ENCODE measurements around the gene CYP2F1.
"Not testable (repeated sequence)": the region's sequence is repeated elsewhere in the genome, so short reads cannot be mapped to it uniquely, and the experiment has no call there.

The CYP2F1 gene

DNA sequence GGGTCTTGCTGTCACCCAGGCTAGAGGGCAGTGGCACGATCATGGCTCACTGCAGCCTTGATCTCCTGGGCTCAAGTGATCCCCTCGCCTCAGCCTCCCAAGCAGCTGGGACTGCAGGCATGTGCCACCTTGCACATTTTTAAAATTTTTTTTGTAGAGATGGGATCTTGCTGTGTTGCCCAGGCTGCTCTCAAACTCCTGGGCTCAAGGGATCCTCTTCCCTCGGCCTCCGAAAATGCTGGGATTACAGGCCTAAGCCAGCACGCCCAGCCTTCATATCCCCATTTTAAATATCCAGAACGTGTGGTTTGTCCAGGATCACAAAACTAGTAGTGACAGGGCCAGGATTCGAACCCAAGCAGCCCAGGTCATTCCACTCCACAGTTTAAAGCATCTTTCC is 13.1 kb downstream of the CYP2F1 start:
- not testable (repeated sequence) for DNase-seq

DNA sequence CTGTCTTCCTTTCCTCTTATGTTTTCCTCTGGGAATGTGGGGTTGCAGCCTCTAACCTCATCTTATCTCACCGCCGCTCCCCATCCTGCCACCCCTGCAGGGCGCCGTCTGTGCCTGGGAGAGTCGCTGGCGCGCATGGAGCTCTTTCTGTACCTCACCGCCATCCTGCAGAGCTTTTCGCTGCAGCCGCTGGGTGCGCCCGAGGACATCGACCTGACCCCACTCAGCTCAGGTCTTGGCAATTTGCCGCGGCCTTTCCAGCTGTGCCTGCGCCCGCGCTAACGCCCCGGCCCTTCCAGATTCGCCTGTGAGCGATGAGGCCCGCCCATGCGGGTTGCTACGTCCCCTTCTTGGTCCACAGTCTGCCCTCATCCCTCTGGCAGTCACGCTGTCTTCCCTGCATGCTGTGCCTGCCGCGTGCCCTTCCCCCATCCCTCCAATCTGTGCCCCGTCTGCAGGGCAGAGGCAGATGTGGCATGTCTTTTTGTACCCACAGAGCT is 13.6 kb downstream of the CYP2F1 start:
- peak; percentile 86 for DNase-seq

DNA sequence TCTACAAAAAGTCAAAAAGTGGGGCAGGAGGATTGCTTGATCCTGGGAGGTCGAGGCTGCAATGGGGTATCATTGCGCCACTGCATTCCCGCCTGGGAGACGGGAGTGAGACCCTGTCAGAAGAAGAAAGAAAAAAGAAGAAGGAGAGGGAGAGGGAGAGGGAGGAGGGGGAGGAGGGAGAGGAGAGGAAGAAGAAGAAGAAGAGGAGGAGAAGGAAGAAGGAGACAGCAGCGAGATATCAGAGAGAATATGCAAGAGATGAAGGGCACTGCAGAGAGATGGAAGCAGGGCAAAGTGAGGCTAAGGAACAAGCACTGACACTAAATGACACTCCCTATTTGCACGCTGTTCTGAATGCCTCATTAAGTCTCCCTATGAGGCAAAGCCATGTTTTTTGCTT is 14.5 kb downstream of the CYP2F1 start:
- DNase-seq = no peak

DNA sequence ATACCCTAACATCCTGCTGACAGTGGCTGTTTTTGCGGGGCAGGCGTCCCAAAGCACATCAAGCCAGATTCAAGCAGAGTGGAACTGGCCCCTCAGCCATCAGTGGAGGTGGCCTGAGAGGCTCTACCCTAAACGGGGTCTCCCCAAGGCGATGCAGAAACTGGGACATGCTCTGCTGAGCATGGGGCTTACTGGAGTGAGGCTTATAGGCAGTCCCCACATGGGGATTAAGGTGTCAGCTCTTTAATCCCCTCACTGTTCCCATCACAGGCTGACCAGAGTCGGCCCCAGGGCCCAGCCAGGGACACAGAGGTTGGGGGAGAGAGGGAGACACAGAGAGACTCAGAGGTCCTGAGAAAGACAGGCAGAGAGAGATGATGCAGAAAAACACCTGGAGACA is 17.0 kb downstream of the CYP2F1 start:
- no peak for DNase-seq

DNA sequence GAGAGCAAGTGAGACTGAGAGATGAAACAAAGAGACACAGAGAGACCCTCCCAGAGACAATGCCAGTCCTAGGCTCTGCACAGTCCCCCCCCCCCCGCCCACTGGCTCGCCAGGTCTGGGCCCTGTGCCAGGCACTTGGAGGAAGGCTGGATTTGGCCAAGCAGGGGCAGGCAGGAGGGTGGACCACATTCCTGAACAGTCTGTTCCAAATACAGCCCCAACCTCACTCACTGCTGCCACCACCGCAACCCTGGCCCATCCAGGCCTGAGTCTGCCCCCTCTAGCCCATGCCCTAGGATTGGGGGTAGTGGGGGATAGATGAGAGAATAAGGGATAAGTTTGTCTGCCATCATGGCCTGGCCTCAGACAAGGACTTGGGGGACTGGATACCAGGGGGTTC is 19.0 kb downstream of the CYP2F1 start:
- DNase-seq = no peak

DNA sequence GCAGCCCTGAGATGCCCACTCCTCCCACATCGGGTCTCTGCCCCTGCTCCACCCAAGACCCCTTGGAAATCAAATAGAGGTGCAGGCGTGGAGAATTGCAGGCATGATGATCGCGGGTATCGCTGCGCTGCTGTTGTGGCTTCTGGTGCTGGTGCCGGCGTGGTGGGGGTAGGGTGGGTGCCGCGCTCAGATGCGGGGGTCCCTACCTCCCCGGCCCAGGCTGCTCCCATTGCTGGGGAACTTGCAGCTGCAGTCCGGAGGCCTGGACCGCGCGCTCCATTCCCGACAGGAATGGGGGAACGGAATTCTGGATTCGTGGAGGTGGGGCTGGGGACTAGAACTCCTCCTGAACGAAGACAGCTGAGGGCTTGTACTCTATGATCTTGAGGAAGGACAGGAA is 20.4 kb downstream of the CYP2F1 start:
- no peak for DNase-seq

DNA sequence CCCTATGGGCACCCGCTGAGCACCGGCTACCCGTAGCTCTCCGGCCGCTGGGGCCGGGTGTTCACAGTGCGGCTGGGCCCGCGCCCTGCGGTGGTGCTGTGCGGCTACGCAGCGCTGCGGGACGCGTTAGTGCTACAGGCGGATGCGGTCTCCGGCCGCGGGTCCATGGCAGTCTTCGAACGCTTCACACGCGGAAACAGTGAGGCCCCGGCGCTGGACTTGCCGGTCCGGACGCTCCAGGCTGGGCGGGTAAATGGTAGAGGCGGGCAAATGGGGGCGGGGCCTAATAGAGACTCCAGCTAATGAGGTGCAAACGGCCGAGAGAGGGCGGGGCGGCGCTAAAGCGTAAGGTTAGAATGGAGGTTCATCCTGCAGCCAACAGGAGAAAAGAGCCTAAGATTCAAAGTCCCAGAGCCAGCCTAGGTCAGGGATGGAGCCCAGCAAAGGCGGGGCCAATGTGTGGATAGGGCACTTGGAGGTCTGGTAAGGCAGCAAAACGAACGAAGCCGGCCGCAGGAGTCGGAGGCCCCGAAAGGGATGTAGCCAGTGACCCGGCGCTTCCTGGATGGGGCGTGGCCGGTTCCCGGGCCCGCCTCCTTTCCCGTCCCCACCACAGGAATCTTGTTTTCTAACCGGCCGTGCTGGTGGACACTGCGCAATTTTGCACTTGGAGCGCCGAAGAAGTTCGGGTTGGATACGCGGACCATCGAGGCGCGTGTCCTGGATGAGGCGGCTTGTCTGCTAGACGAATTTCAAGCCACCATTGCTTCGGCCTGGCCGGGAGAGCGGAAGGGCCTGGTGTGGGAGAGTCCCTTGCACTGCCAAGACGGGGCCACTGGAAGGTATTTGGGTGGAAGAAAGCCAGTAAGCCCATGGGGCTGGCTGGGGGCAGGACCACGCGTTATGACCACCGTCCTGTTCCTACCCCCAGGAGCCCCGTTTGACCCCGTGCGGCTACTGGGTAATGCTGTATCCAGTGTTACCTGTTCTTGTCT is 21.5 kb downstream of the CYP2F1 start:
- peak; percentile 77 for DNase-seq

DNA sequence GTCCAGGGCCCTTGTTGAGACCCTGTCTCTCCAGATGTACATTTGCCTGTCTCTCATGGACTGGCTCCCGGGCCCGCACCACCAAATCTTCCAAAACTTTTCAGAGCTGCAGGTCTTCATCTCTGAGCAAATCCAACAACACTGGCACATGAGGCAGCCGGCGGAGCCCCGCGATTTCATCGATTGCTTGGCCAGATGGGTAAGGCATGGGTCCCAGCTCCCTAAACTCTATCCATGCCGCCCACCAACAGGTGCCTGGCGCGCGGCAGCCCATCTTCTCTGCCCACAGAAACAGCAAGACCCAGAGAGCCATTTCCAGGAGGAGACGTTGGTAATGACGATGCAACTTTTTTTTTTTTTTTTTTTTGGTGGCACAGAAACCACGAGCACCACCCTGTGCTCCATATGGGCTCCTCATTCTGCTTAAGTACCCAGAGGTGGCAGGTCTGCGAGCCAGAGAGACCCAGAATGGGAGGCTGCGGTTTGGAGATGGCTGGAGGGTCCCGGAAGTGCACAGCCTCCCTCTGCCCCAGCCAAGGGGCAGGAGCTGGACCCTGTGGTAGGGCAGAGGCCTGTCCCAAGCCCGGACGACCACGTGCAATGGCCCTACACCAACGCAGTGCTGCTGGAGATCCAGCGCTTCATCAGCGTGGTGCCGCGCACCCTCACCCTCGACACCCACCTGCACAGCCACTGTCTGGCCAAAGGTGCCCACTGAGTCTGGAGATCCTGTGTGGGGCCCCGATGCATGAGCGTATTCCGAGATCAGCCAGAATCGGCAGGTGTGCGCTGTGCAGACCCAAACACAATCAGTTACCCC is 22.6 kb downstream of the CYP2F1 start:
- DNase-seq = no peak

DNA sequence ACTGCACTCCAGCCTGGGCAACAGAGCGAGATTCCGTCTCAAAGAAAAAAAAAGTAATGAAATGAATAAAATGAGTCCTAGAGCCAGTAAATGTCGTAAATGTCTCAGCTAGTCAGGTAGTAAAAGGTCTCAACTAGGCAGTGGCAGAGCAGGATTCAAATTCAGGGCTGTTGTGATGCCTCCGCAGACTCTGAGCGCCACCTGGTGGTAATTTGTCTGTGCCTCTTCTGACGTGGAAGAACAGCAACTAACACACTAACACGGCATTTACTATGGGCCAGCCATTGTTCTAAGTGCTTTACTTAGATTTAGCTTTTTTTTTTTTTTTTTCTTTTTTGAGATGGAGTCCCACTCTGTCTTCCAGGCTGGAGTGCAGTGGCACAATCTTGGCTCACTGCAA is 30.2 kb downstream of the CYP2F1 start:
- peak; percentile 92 for DNase-seq

DNA sequence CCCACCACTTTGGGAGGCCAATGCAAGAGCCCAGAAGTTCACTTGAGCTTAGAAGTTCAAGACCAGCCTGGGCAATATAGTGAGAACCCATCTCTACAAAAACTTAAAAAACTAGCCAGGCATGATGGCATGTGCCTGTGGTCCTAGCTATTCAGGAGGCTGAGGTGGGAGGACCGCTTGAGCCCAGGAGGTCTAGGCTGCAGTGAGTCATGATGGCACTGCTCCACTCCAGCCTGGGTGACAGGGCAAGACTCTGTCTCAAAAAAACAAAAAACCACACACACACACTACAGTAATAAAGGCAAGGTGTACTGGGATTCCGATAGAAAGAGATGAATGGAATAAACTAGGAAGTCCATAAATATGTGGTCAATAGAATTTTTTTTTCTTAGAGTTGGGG is 35.6 kb downstream of the CYP2F1 start:
- DNase-seq = no peak

DNA sequence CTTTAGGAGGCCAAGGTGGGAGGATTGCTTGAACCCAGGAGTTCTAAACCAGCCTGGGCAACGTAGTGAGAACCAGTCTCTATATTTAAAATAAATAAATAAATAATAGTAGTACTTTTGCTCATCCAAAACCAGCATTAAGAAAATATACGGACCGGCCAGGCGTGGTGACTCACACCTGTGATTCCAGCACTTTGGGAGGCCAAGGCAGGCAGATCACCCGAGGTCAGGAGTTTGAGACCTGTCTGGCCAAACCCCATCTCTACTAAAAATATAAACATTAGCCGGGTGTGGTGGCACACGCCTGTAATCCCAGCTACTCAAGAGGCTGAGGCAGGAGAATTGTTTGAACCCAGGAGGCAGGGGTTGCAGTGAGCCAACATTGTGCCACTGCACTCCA is 36.8 kb downstream of the CYP2F1 start:
- not testable (repeated sequence) for DNase-seq

DNA sequence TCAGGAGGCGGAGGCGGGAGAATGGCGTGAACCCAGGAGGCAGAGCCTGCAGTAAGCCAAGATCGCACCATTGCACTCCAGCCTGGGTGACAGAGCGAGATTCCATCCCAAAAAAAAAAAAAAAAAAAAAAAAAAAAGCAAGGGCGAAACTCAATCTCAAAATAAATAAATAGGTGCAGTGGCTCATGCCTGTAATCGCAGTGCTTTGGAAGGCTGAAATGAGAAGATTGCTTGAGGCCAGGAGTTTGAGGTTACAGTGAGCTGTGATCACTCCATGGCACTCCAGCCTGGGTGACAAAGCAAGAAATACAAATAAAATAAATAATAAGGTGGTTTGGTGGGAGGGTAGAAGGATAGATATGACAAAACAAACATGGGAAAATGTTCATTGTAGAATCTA is 39.8 kb downstream of the CYP2F1 start:
- no peak for DNase-seq

DNA sequence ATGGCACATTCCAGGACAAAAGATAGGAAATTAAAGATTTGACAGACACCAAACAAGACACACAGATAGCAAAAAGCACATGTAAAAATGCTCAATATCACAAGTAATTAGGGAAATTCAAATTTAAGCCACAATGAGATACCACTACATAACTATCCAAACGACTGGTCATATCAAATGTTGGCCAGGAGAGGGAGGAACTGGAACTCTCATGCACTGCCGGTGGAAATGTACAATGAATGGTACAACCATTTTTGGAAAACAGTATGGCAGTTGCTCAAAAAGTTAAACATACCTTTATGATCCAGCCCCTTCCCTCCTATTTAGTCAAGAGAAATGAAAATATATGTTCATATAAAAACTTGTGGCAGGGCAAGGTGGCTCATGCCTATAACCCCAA is 42.0 kb downstream of the CYP2F1 start:
- no peak for DNase-seq

DNA sequence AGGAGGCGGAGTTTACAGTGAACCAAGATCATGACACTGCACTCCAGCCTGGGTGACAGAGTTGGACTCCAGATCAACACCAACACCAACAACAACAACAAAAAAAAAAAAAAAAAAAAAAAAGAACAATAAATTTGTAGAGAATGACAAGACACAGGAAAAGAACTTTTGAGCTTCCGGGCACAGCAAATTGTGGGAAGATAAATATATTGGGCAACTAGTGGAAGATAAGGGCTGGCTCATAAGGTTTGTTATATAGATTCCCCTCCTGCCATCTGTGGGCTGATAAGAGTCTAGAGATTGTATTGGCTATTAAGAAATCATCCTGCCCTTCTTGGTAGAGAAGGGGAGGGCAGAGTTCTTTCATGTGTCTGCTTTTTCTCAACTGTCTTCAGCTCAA is 45.6 kb downstream of the CYP2F1 start:
- no peak for DNase-seq

DNA sequence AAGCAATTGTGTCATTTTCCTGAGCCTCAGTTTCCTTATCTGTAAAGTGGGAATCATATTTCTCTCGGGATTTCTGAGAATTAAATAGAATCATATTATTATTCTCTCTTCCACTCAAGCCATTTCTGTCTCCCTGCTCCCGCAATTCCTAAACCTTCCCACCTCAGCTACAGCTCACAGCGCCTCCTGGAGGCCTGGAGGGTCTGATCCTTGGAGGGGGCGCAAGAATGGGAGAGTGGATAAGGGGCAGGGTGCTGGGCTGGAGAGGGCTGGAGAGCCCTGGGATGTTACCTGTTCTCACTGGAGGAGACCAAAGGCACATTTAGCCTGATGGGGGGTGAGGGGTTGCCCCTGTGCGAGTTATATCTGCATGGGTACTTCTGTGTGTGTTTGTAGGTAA is 47.7 kb downstream of the CYP2F1 start:
- no peak for DNase-seq

DNA sequence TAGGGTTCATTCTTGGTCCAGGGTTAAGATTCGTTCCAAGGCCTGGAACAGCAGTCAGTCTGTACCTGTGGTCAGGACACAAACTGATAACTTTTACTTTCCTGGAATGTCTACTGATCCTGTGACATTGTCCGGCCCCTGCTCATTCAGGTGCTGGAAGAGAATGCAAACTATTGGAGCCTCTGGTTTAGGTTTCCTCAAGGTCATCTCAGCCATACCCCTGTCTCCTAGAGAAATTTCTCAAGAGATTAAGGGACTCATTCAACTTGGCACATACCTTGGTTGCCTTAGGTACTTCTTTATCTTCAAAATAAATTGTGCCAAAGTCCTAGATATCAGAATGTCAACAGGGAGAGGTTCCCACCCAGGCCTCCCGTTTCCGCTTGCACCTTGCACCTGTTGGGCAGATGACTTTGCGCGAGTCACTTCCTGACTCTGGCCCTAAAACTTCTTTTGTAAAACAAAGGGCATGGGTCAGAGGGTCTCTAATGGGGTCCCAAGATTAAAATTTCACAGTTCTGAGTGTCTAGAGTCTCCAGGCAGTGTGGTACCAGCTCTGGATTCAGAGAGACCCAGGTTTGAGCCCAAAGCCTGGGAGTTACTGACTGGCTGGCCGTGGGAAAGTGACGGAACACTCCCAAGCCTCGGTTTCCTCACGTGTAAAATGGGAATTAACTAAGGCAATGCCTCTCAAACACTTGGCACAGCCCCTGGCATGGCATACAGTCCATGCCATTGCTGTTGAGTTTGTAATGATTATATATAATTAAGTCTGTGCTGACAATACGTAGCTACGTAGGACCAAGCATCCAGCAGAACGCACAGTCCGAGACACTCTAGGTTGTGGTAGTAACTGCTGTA is 52.9 kb downstream of the CYP2F1 start:
- DNase-seq = no peak

DNA sequence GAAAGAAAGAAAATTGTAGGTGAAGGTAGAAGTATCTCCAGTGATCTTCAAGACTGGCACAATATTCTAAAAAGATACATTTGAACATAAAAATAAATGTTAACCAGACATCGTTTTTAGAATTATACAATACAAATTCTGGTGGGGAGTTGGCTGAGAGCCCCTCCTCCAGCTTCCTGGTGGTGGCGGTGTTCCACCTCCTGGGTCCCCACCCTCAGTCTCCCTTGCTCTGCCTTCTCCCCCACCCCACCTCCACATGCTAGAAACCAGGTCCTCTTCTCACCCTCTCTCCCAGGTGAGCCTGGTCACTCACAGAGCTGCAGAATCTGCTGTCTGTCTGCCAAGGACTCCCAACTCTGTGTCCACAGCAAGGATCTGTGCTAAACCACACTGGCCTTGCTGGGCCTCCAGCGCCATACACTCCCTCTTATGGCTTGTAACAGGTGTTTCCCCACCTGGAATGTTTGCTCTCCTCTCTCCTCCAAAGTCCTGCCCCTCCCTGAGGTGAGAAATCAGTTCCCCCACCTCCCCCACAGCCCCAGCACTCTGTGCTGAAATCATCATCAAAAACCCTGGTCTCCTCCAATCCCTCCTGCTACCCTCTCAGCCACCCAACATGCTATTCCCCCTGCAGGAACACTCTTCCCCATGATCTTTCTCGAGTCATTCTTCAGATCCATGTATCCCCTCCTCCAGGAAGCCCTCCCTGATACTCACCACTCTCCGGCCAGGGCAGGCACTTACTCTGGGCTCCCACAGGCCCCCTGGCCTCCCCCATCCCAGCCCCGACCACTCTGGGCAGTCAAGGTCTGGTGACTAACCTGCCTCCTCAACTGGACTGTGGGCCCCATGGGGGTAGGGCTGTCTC is 58.3 kb downstream of the CYP2F1 start:
- no peak for DNase-seq

DNA sequence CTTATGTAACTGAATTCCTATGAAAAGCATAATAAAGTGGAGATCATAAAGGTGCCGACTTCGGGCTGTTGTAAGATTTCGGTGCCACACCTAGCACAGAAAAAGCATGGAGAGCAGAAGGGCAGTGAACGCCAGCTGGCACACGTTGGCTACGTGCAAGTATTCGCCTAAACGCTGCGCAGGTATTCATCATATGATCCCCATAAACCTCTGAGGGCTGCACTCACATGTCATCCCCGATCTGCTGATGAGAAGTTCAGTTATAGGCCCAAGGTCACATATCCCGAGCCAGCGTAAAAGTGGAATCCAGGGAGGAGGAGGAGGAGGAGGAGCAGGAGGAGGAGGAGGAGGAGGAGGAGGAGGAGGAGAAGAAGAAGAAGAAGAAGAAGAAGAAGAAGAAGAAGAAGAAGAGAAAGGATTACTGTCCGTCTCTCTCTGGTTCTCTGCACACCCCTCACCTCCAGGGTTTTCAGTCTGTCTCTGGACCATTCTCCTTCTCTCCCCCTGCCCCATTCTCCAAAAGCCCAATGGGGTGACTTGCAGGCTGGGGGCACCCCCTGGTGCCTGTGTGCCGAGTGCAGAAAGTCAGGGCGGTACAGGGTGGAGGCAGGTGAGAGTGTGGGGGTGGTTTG is 60.2 kb downstream of the CYP2F1 start:
- no peak for DNase-seq

DNA sequence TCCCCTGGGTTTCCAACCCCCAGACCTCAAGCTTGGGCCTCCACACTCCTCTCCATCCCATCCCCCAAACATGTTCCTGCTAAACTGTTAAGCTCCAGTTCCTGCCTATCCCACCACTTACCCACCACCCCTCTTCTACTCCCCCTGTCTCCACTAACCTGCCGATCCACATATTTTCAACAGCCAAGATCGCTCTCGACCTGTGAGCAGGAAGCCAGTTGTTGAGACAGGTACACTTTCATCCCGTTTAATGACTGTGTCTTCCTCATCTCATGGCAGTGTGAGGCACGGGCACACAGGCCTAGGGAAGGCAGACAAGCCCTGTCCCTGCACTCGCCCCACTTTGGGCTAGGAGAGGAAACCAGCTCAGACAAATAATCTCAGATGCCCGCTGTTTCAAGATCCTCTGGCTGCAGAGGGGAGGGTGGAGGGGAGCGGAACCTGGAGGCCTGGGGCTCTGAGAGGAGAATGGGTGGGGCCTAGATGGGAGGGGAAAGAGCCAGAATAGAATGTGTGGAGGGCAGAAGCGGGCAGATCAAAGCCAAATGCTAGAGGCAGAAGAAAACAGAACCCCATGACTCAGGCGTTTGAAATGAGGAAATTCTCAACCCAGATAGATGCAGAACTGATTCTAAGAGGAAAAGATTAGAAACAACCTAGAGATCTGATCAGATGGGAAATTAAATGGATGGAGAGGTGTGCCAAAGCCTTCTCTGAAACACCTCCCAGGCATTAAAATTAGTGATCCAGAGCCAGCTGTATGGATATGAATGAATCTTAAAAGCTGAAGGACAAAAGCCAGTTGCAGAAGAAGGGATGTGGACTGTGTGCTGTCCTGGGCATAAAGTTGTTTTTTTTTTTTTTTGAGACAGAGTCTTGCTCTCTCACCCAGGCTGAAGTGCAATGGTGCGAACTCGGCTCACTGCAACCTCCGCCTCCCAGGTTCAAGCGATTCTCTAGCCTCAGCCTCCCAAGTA is 61.9 kb downstream of the CYP2F1 start:
- DNase-seq = peak; percentile 61

Measured in activated CD8-positive, alpha-beta memory T cell treated with anti-CD3 and anti-CD28 coated beads for 24 hours (primary cell).